Endodermal cell (in vitro differentiated cells): ENCODE measurements around the gene SENP1. TPM values are rescaled to one million over a fixed set of nuclear protein-coding genes. Genes with fewer than 3 reads are reported as not detected.

Source experiments
- DNase-seq: peaks from one replicate; pipeline ENCODE4 v3.0.0-alpha.2; 2017
- H3K27ac ChIP-seq: 2 replicates; pipeline ENCODE4 v1.5.1; 2013; ENCODE audit warnings: mild to moderate bottlenecking, low read depth, low read length, moderate library complexity
- H3K27me3 ChIP-seq: 2 replicates; pipeline ENCODE4 v1.6.1; 2013; ENCODE audit warnings: mild to moderate bottlenecking, low read length, moderate library complexity; ENCODE audit not compliant: insufficient read depth, control insufficient read depth, poor library complexity, severe bottlenecking
- H3K36me3 ChIP-seq: 2 replicates; pipeline ENCODE4 v1.7.0; 2013; ENCODE audit warnings: mild to moderate bottlenecking, low read length, moderate library complexity; ENCODE audit not compliant: control insufficient read depth, insufficient read depth
- H3K4me1 ChIP-seq: one replicate; pipeline ENCODE4 v1.7.0; 2013; ENCODE audit warnings: low read length; ENCODE audit not compliant: control insufficient read depth, insufficient read depth
- H3K4me3 ChIP-seq: 2 replicates; pipeline ENCODE4 v1.5.1; 2013; ENCODE audit warnings: mild to moderate bottlenecking, low read length, moderate library complexity
- H3K9ac ChIP-seq: 2 replicates; pipeline ENCODE4 v1.6.1; 2013; ENCODE audit warnings: mild to moderate bottlenecking, low read length, moderate library complexity; ENCODE audit not compliant: poor library complexity, severe bottlenecking; ENCODE audit errors: extremely low read depth
- H3K9me3 ChIP-seq: 2 replicates; pipeline ENCODE4 v1.6.1; 2013; ENCODE audit warnings: mild to moderate bottlenecking, low read length, moderate library complexity; ENCODE audit not compliant: control insufficient read depth
- H3K27ac Mint-ChIP-seq: 2 replicates; pipeline ENCODE4 v1.8.0; 2020; ENCODE audit warnings: mixed read lengths
- H3K27me3 Mint-ChIP-seq: 2 replicates; pipeline ENCODE4 v1.8.0; 2021; ENCODE audit warnings: mild to moderate bottlenecking, mixed read lengths; ENCODE audit not compliant: insufficient read depth
- H3K36me3 Mint-ChIP-seq: 2 replicates; pipeline ENCODE4 v1.8.0; 2020; ENCODE audit warnings: low read depth, mixed read lengths
- H3K4me1 Mint-ChIP-seq: 2 replicates; pipeline ENCODE4 v1.8.0; 2020; ENCODE audit warnings: mixed read lengths
- H3K4me3 Mint-ChIP-seq: 2 replicates; pipeline ENCODE4 v1.8.0; 2020; ENCODE audit warnings: mild to moderate bottlenecking, moderate library complexity, mixed read lengths
- H3K9me3 Mint-ChIP-seq: 2 replicates; pipeline ENCODE4 v1.8.0; 2020; ENCODE audit warnings: mild to moderate bottlenecking, mixed read lengths
- CTCF ChIP-seq: fragments of 200-600 bp; sonication (generic); conservative IDR thresholded peaks from 2 replicates; pipeline ENCODE4 v1.5.0; 2021; ENCODE audit warnings: antibody characterized with exemption, mild to moderate bottlenecking
- WGBS, 2 experiments: methylation state at CpG; one replicate each; pipeline versions ENCODE4 v1.1.5 to v1.1.7; 2013; ENCODE audit warnings: missing lambda C conversion rate in 2 of 2, mixed read lengths in 1 of 2; ENCODE audit not compliant: insufficient coverage in 1 of 2, insufficient read length in 1 of 2; 5-methylcytosine and 5-hydroxymethylcytosine counted together
- total RNA-seq, 2 donors: library from RNA; stranded (reverse); fragmentation: NEBNext Ultra II Directional in 1 of 2; extraction: Animal tissue kit (Norgen Biotek cat#: 25700) in 1 of 2; gene quantifications; 2 replicates in 1 of 2; 3 replicates in 1 of 2; pipeline ENCODE4 v1.2.1, GENCODE V29; 2021

SENP1 gene
- total RNA-seq, 2 donors from 2014 or later = 30.6 to 39.6 TPM

GRCh38 chr12:48039151-48039550 is 66.7 kb downstream of the SENP1 start:
- Histone ChIP-seq H3K4me1 (peaks cover 6% of the 10 kb centered on the region), H3K27me3 (peaks cover 2% of the 10 kb centered on the region), H3K36me3 (peaks cover 7% of the 10 kb centered on the region), H3K9ac (no peak overlapping the region), H3K27ac (no peak overlapping the region), H3K9me3 (no peaks in the 10 kb centered on the region), H3K4me3 (no peak overlapping the region)
- no peak for TF ChIP-seq CTCF
- 100% methylated on average over 1 of the region's 1 CpG; no CpG with 5 or more reads in 1 of the 2 experiments for WGBS, 2 experiments
- DNase-seq = no peak
- no peak overlapping the region for H3K4me3 Mint-ChIP-seq
- H3K9me3 Mint-ChIP-seq = no peaks in the 10 kb centered on the region
- H3K27me3 Mint-ChIP-seq = peaks cover 64% of the 10 kb centered on the region
- H3K27ac Mint-ChIP-seq = no peak overlapping the region
- H3K36me3 Mint-ChIP-seq = peaks cover 7% of the 10 kb centered on the region
- peaks cover 15% of the 10 kb centered on the region for H3K4me1 Mint-ChIP-seq

DNA sequence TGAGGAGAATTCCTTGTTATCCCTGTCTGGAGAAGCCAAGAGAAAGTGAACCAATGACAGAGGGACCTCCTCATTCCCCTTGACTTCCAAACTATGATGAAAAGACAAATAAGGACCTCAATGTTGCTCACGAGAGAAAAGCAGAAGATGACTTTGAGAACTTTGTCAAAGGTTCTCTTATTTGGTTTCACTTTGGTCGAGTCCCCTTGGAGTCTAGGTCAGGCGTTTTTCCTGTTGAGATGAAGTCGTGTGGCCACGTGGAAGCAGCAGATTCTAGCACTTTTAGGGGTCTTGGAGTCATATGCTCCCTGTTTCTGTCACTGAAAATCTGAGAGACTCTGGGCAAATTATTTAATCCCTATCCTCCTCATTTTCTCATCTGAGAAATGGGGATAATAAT is 67.8 kb downstream of the SENP1 start:
- Mint-ChIP-seq H3K9me3 (no peaks in the 10 kb centered on the region), H3K36me3 (no peaks in the 10 kb centered on the region), H3K27ac (peak overlapping the region; percentile 89), H3K27me3 (peaks cover 74% of the 10 kb centered on the region), H3K4me3 (peak overlapping the region; percentile 32), H3K4me1 (peaks cover 15% of the 10 kb centered on the region)
- WGBS, 2 experiments = 81 to 83% methylated on average over 5 of the region's 5 CpGs
- peak overlapping the region; percentile 95 for H3K27ac ChIP-seq
- no peak for TF ChIP-seq CTCF
- H3K9ac ChIP-seq = peak overlapping the region; percentile 66
- no peaks in the 10 kb centered on the region for H3K9me3 ChIP-seq
- peak overlapping the region; percentile 4 for H3K4me3 ChIP-seq
- H3K4me1 ChIP-seq = peaks cover 6% of the 10 kb centered on the region
- peaks cover 11% of the 10 kb centered on the region for H3K27me3 ChIP-seq
- H3K36me3 ChIP-seq = peaks cover 3% of the 10 kb centered on the region
- no peak for DNase-seq

GRCh38 chr12:48037267-48037915 is 68.5 kb downstream of the SENP1 start:
- Mint-ChIP-seq H3K36me3 (no peaks in the 10 kb centered on the region), H3K4me3 (peak overlapping the region; percentile 32), H3K4me1 (peaks cover 15% of the 10 kb centered on the region), H3K27ac (peak overlapping the region; percentile 89), H3K27me3 (peaks cover 79% of the 10 kb centered on the region), H3K9me3 (no peaks in the 10 kb centered on the region)
- TF ChIP-seq CTCF = peak; percentile 24
- peaks cover 6% of the 10 kb centered on the region for H3K4me1 ChIP-seq
- H3K36me3 ChIP-seq = peaks cover under 1% of the 10 kb centered on the region
- peaks cover 16% of the 10 kb centered on the region for H3K27me3 ChIP-seq
- no peaks in the 10 kb centered on the region for H3K9me3 ChIP-seq
- peak overlapping the region; percentile 66 for H3K9ac ChIP-seq
- H3K27ac ChIP-seq = peak overlapping the region; percentile 95
- 12 to 24% methylated on average over 3 to 8 of the region's 9 CpGs for WGBS, 2 experiments
- DNase-seq = peak; percentile 99
- H3K4me3 ChIP-seq = peak overlapping the region; percentile 4
